Stimulated activated memory B cell treated with anti-CD40 and anti-IgM and Interleukin-4, amounts not matched to agents 10 μg/mL and 1 μg/mL and 100 μg/mL, for 72 hours (primary cell): ENCODE results near the gene PAQR4.
A peak's percentile ranks its signal among the peaks of the same experiment; 100 is the strongest.
"Not testable (repeated sequence)": the region's sequence is repeated elsewhere in the genome, so short reads cannot be mapped to it uniquely, and the experiment has no call there.

Experiments used
- ATAC-seq: fragments of 150-1000 bp; cut with Tn5 transposase; 2 replicates; pipeline ENCODE4 v1.10.0; 2021
- H3K27ac Mint-ChIP-seq: one replicate; pipeline ENCODE4 v1.8.0; 2022; ENCODE audit warnings: mild to moderate bottlenecking, mixed read lengths
- H3K27me3 Mint-ChIP-seq: one replicate; pipeline ENCODE4 v1.8.0; 2022; ENCODE audit warnings: mixed read lengths
- H3K36me3 Mint-ChIP-seq: one replicate; pipeline ENCODE4 v1.8.0; 2022; ENCODE audit warnings: mixed read lengths
- H3K4me1 Mint-ChIP-seq: one replicate; pipeline ENCODE4 v1.8.0; 2022; ENCODE audit warnings: mixed read lengths
- H3K4me3 Mint-ChIP-seq: one replicate; pipeline ENCODE4 v1.8.0; 2022; ENCODE audit warnings: mild to moderate bottlenecking, moderate library complexity, mixed read lengths
- H3K9me3 Mint-ChIP-seq: one replicate; pipeline ENCODE4 v1.8.0; 2022; ENCODE audit warnings: mixed read lengths

The PAQR4 gene

GRCh38 chr16:2968738-2969544 is at the start of gene PAQR4:
TSS of gene PAQR4 (plus strand) at chr16:2969348. CDS start at chr16:2969675, 327 bp downstream.
- H3K4me3 Mint-ChIP-seq, result peak within 1 kb of the TSS; percentile 72
- H3K36me3 Mint-ChIP-seq, result peaks cover 11% of the 10 kb centered on the region
- peak; percentile 91 for ATAC-seq
- no peak within 1 kb of the TSS for H3K27ac Mint-ChIP-seq
- H3K27me3 Mint-ChIP-seq, result peaks cover 49% of the 10 kb centered on the region
- H3K4me1 Mint-ChIP-seq, result peaks cover 46% of the 10 kb centered on the region
- H3K9me3 Mint-ChIP-seq, result no peaks in the 10 kb centered on the region

- Mint-ChIP-seq H3K9me3 (no peaks in the 10 kb centered on the region), H3K27ac (no peak overlapping the region), H3K27me3 (no peaks in the 10 kb centered on the region), H3K4me1 (peaks cover 6% of the 10 kb centered on the region), H3K36me3 (peaks cover 28% of the 10 kb centered on the region), H3K4me3 (no peak overlapping the region)
- ATAC-seq, result no peak
Measured at GRCh38 chr16:2919511-2920255, 49.5 kb upstream of the PAQR4 start.

GRCh38 chr16:2923481-2923880 is 45.7 kb upstream of the PAQR4 start:
- H3K9me3 Mint-ChIP-seq, result no peaks in the 10 kb centered on the region
- H3K4me1 Mint-ChIP-seq, result peaks cover 17% of the 10 kb centered on the region
- peaks cover 28% of the 10 kb centered on the region for H3K36me3 Mint-ChIP-seq
- ATAC-seq, result no peak
- no peak overlapping the region for H3K4me3 Mint-ChIP-seq
- no peak overlapping the region for H3K27ac Mint-ChIP-seq
- H3K27me3 Mint-ChIP-seq, result no peaks in the 10 kb centered on the region

GRCh38 chr16:2924901-2925755 is 44.0 kb upstream of the PAQR4 start:
- peaks cover 11% of the 10 kb centered on the region for H3K4me1 Mint-ChIP-seq
- no peaks in the 10 kb centered on the region for H3K9me3 Mint-ChIP-seq
- H3K36me3 Mint-ChIP-seq, result peaks cover 15% of the 10 kb centered on the region
- H3K27me3 Mint-ChIP-seq, result no peaks in the 10 kb centered on the region
- no peak for ATAC-seq
- no peak overlapping the region for H3K4me3 Mint-ChIP-seq
- no peak overlapping the region for H3K27ac Mint-ChIP-seq

GRCh38 chr16:2925951-2926649 is 43.0 kb upstream of the PAQR4 start:
- no peak for ATAC-seq
- peaks cover 11% of the 10 kb centered on the region for H3K4me1 Mint-ChIP-seq
- H3K27ac Mint-ChIP-seq, result no peak overlapping the region
- H3K4me3 Mint-ChIP-seq, result no peak overlapping the region
- H3K27me3 Mint-ChIP-seq, result no peaks in the 10 kb centered on the region
- H3K9me3 Mint-ChIP-seq, result no peaks in the 10 kb centered on the region
- H3K36me3 Mint-ChIP-seq, result peaks cover 15% of the 10 kb centered on the region

GRCh38 chr16:2926650-2926999 is 42.5 kb upstream of the PAQR4 start:
- peak overlapping the region; percentile 60 for H3K4me3 Mint-ChIP-seq
- H3K9me3 Mint-ChIP-seq, result no peaks in the 10 kb centered on the region

GRCh38 chr16:2927010-2927646 is 42.0 kb upstream of the PAQR4 start:
- ATAC-seq, result peak; percentile 96
- H3K36me3 Mint-ChIP-seq, result peaks cover 11% of the 10 kb centered on the region
- H3K4me1 Mint-ChIP-seq, result peaks cover 11% of the 10 kb centered on the region
- H3K9me3 Mint-ChIP-seq, result no peaks in the 10 kb centered on the region
- peak overlapping the region; percentile 22 for H3K27ac Mint-ChIP-seq
- peak overlapping the region; percentile 60 for H3K4me3 Mint-ChIP-seq
- no peaks in the 10 kb centered on the region for H3K27me3 Mint-ChIP-seq

More at GRCh38 chr16:2926650-2926999, 42.5 kb upstream of the PAQR4 start:
- no peaks in the 10 kb centered on the region for H3K27me3 Mint-ChIP-seq
- peak overlapping the region; percentile 22 for H3K27ac Mint-ChIP-seq
- ATAC-seq, result no peak
- H3K4me1 Mint-ChIP-seq, result peaks cover 11% of the 10 kb centered on the region
- H3K36me3 Mint-ChIP-seq, result peaks cover 15% of the 10 kb centered on the region

- peaks cover 11% of the 10 kb centered on the region for H3K4me1 Mint-ChIP-seq
- not testable (repeated sequence) for H3K27ac Mint-ChIP-seq, H3K27me3 Mint-ChIP-seq, H3K9me3 Mint-ChIP-seq, H3K36me3 Mint-ChIP-seq, H3K4me3 Mint-ChIP-seq, ATAC-seq
Measured at GRCh38 chr16:2928151-2928550, 41.0 kb upstream of the PAQR4 start.

- H3K4me3 Mint-ChIP-seq, result no peak overlapping the region
- peaks cover 11% of the 10 kb centered on the region for H3K4me1 Mint-ChIP-seq
- H3K36me3 Mint-ChIP-seq, result peaks cover 12% of the 10 kb centered on the region
- H3K27me3 Mint-ChIP-seq, result no peaks in the 10 kb centered on the region
- no peaks in the 10 kb centered on the region for H3K9me3 Mint-ChIP-seq
- no peak for ATAC-seq
- no peak overlapping the region for H3K27ac Mint-ChIP-seq
Measured at GRCh38 chr16:2928796-2929195, 40.4 kb upstream of the PAQR4 start.

GRCh38 chr16:2929693-2930092 is 39.5 kb upstream of the PAQR4 start:
- no peak overlapping the region for H3K27ac Mint-ChIP-seq
- H3K27me3 Mint-ChIP-seq, result no peaks in the 10 kb centered on the region
- peaks cover 21% of the 10 kb centered on the region for H3K36me3 Mint-ChIP-seq
- H3K4me1 Mint-ChIP-seq, result peaks cover 11% of the 10 kb centered on the region
- H3K9me3 Mint-ChIP-seq, result no peaks in the 10 kb centered on the region
- H3K4me3 Mint-ChIP-seq, result no peak overlapping the region
- no peak for ATAC-seq

GRCh38 chr16:2930236-2930635 is 38.9 kb upstream of the PAQR4 start:
- no peaks in the 10 kb centered on the region for H3K9me3 Mint-ChIP-seq
- no peak overlapping the region for H3K4me3 Mint-ChIP-seq
- H3K27me3 Mint-ChIP-seq, result no peaks in the 10 kb centered on the region
- peaks cover 11% of the 10 kb centered on the region for H3K4me1 Mint-ChIP-seq
- no peak for ATAC-seq
- H3K27ac Mint-ChIP-seq, result no peak overlapping the region
- peaks cover 27% of the 10 kb centered on the region for H3K36me3 Mint-ChIP-seq

GRCh38 chr16:2931231-2931914 is 37.8 kb upstream of the PAQR4 start:
- H3K9me3 Mint-ChIP-seq, H3K27ac Mint-ChIP-seq, H3K4me3 Mint-ChIP-seq, ATAC-seq, H3K27me3 Mint-ChIP-seq: not testable (repeated sequence)
- Mint-ChIP-seq H3K36me3 (peaks cover 37% of the 10 kb centered on the region), H3K4me1 (peaks cover 11% of the 10 kb centered on the region)

GRCh38 chr16:2933136-2933535 is 36.0 kb upstream of the PAQR4 start:
- H3K36me3 Mint-ChIP-seq, result peaks cover 52% of the 10 kb centered on the region
- no peak overlapping the region for H3K4me3 Mint-ChIP-seq
- no peaks in the 10 kb centered on the region for H3K9me3 Mint-ChIP-seq
- H3K27ac Mint-ChIP-seq, result no peak overlapping the region
- no peaks in the 10 kb centered on the region for H3K27me3 Mint-ChIP-seq
- no peaks in the 10 kb centered on the region for H3K4me1 Mint-ChIP-seq
- ATAC-seq, result no peak

GRCh38 chr16:2933701-2934100 is 35.4 kb upstream of the PAQR4 start:
- Mint-ChIP-seq H3K27me3 (no peaks in the 10 kb centered on the region), H3K4me3 (no peak overlapping the region), H3K9me3 (no peaks in the 10 kb centered on the region), H3K4me1 (no peaks in the 10 kb centered on the region), H3K36me3 (peaks cover 57% of the 10 kb centered on the region), H3K27ac (no peak overlapping the region)
- no peak for ATAC-seq
